ENCODE measurements around the gene ZMAT5. TPM values are rescaled to one million over a fixed set of nuclear protein-coding genes. Genes with fewer than 3 reads are reported as not detected.
"Not testable (repeated sequence)": the region's sequence is repeated elsewhere in the genome, so short reads cannot be mapped to it uniquely, and the experiment has no call there.

ZMAT5 gene
- polyA plus RNA-seq, 1 donor (not counting 4 experiments of a cell fraction or from before 2014, with no cell fraction given) = 11.1 TPM

GRCh38 chr22:29755889-29756288 lies 10.9 kb downstream of the ZMAT5 start:
- H4K20me1 ChIP-seq (ENCODE audit: control insufficient read depth, extremely low read depth, insufficient read depth, low read length) = no peaks in the 10 kb centered on the region
- no peaks in the 10 kb centered on the region for H3K36me3 ChIP-seq (ENCODE audit: control insufficient read depth in 2 of 2, extremely low read depth in 1 of 2, insufficient read depth in 2 of 2, low read length in 2 of 2)
- H3K27me3 ChIP-seq (ENCODE audit: control insufficient read depth, extremely low read depth, insufficient read depth, low read length) = no peaks in the 10 kb centered on the region
- DNase-seq (ENCODE audit: low read depth, low spot score) (no peak), FAIRE-seq (no peak)
- H3K4me2 ChIP-seq (ENCODE audit: control insufficient read depth, extremely low read depth, insufficient read depth, low read depth, low read length) = no peak overlapping the region
- dilution Hi-C loops (cut with MboI; ENCODE audit: extremely low pct_ligation_motif_present, low sequenced_read_pairs) = no loop called here
- no peak overlapping the region for H2AFZ ChIP-seq (ENCODE audit: control insufficient read depth, low read length)
- no peak for TF ChIP-seq CTCF (optimal IDR thresholded peaks at IDR 0.05 in 1 of 3, IDR thresholded peaks at IDR 0.05 in 1 of 3, conservative IDR thresholded peaks at IDR 0.05 in 1 of 3; ENCODE audit: extremely low read depth in 1 of 3, insufficient read depth in 2 of 3, low read length in 3 of 3)
- no peak for TF ChIP-seq EZH2 (IDR thresholded peaks at IDR 0.05; ENCODE audit: low read length)
- H3K4me1 ChIP-seq (ENCODE audit: control insufficient read depth, extremely low read depth, insufficient read depth, low read length) = peaks cover 5% of the 10 kb centered on the region
- no peak overlapping the region for H3K27ac ChIP-seq (ENCODE audit: control insufficient read depth, insufficient read depth, low read length)
- H3K4me3 ChIP-seq (ENCODE audit: control insufficient read depth in 2 of 3, extremely low read depth in 1 of 3, insufficient read depth in 2 of 3, low read depth in 1 of 3, low read length in 3 of 3) = no peak overlapping the region
- no peaks in the 10 kb centered on the region for H3K79me2 ChIP-seq (ENCODE audit: control insufficient read depth, insufficient read depth, low read length)
- H3K9me1 ChIP-seq (ENCODE audit: control insufficient read depth, extremely low read depth, insufficient read depth, low read length) = no peaks in the 10 kb centered on the region
- H3K9me3 ChIP-seq (ENCODE audit: control insufficient read depth, low read depth, low read length) = no peaks in the 10 kb centered on the region
- no peak overlapping the region for H3K9ac ChIP-seq (ENCODE audit: control insufficient read depth, extremely low read depth, insufficient read depth, low read length)

- H3K27ac ChIP-seq (ENCODE audit: control insufficient read depth, insufficient read depth, low read length); FAIRE-seq; H3K9me1 ChIP-seq (ENCODE audit: control insufficient read depth, extremely low read depth, insufficient read depth, low read length); H3K4me1 ChIP-seq (ENCODE audit: control insufficient read depth, extremely low read depth, insufficient read depth, low read length); H3K4me2 ChIP-seq (ENCODE audit: control insufficient read depth, extremely low read depth, insufficient read depth, low read depth, low read length); dilution Hi-C loops (cut with MboI; ENCODE audit: extremely low pct_ligation_motif_present, low sequenced_read_pairs); H3K36me3 ChIP-seq (ENCODE audit: control insufficient read depth in 2 of 2, extremely low read depth in 1 of 2, insufficient read depth in 2 of 2, low read length in 2 of 2); H3K4me3 ChIP-seq (ENCODE audit: control insufficient read depth in 2 of 3, extremely low read depth in 1 of 3, insufficient read depth in 2 of 3, low read depth in 1 of 3, low read length in 3 of 3); H3K27me3 ChIP-seq (ENCODE audit: control insufficient read depth, extremely low read depth, insufficient read depth, low read length); H3K9me3 ChIP-seq (ENCODE audit: control insufficient read depth, low read depth, low read length); H4K20me1 ChIP-seq (ENCODE audit: control insufficient read depth, extremely low read depth, insufficient read depth, low read length); DNase-seq (ENCODE audit: low read depth, low spot score); H2AFZ ChIP-seq (ENCODE audit: control insufficient read depth, low read length); H3K9ac ChIP-seq (ENCODE audit: control insufficient read depth, extremely low read depth, insufficient read depth, low read length); H3K79me2 ChIP-seq (ENCODE audit: control insufficient read depth, insufficient read depth, low read length): not testable (repeated sequence)
Observed at GRCh38 chr22:29754658-29755395, 12.0 kb downstream of the ZMAT5 start.
